Right ventricle myocardium superior (tissue), 1 donor: ENCODE data around the gene PPP1R18. TPM values are rescaled to one million over a fixed set of nuclear protein-coding genes. Genes with fewer than 3 reads are reported as not detected.
"Not testable (repeated sequence)": the region's sequence is repeated elsewhere in the genome, so short reads cannot be mapped to it uniquely, and the experiment has no call there.

Experiments
- ATAC-seq: fragments of 200-7000 bp; cut with Tn5 transposase; one replicate; pipeline ENCODE4 v1.9.1; 2020; ENCODE audit warnings: mild to moderate bottlenecking; ENCODE audit not compliant: poor library complexity
- DNase-seq: peaks from one replicate; pipeline ENCODE4 v3.0.0-alpha.2; 2020
- intact Hi-C: fragments of 100-400 bp; cut with DNase I; formaldehyde crosslinking; loops from one replicate; pipeline ENCODE4 v1.11.2; 2022
- long read RNA-seq: library from polyadenylated mRNA; unstranded; transcript quantifications from one replicate; pipeline ENCODE4 v2.0.0, GENCODE V29; 2021
- total RNA-seq: library from RNA; stranded (reverse); fragmentation: NEBNext Ultra II Directional; extraction: Animal tissue kit (Norgen Biotek cat#: 25700); gene quantifications from one replicate; pipeline ENCODE4 v1.2.1, GENCODE V29; 2021
- donor health status: DM: no; HTN: yes; CAD: no; lungs with severe emphysema.

PPP1R18 gene
- total RNA-seq = 13.4 TPM
- long read RNA-seq, transcript PPP1R18-206 (3 exons, 1,448 nt) = major isoform, 7 of 9 reads
- long read RNA-seq, partial matches to known transcripts = 1 of 9 reads
- long read RNA-seq, other reads (novel, unspliced or antisense) = 0 of 9 reads

GRCh38 chr6:30686009-30686907, at the start of gene PPP1R18:
TSS of gene PPP1R18 (minus strand) at chr6:30686645. CDS start at chr6:30686018, 627 bp downstream.
- DNase-seq (peak; percentile 91), ATAC-seq (peak; percentile 67)
- intact Hi-C loops = no loop called here

- intact Hi-C loops = no loop called here
- ATAC-seq = no peak
Observed at GRCh38 chr6:30735668-30736314, 49.3 kb upstream of the PPP1R18 start.

DNA sequence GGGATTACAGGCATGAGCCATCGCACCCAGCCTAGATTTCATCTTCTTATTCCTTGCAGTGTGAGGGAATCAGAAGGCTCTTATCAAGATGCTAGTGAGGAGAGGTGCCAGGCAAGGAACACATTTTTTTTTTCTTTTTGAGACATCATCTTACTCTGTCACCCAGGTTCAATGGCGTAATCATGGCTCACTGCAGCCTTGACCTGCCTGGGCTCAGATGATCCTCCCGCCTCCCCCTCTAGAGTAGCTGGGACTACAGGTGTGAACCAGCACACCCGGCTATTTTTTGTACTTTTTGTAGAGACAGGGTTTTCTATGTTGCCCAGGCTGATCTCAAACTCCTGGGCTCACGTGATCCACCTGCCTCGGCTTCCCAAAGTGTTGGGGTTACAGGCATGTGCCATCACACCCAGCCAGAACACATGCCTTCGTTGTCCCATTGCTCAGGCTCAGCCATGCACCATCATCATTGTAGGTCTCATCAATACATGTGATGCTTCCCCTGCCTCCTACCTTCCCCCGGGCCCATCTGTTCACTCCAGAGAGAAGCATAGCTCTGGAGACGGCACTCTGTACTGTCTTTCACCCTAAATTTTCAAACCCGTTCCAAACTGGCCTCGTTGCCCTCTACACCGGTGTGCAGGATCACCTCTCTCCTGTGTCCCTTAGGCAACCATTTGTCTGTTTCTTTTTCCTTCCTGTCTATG, 45.9 kb upstream of the PPP1R18 start:
- intact Hi-C loops = no loop called here
- ATAC-seq (no peak), DNase-seq (no peak)

More at GRCh38 chr6:30735668-30736314, 49.3 kb upstream of the PPP1R18 start:
- DNase-seq = no peak

- peak; percentile 79 for ATAC-seq
- intact Hi-C loops = no loop called here
- peak; percentile 74 for DNase-seq
Observed at GRCh38 chr6:30730601-30731435, 44.4 kb upstream of the PPP1R18 start.

GRCh38 chr6:30727920-30728553, 41.6 kb upstream of the PPP1R18 start:
- intact Hi-C loops = no loop called here
- DNase-seq (no peak), ATAC-seq (no peak)

DNA sequence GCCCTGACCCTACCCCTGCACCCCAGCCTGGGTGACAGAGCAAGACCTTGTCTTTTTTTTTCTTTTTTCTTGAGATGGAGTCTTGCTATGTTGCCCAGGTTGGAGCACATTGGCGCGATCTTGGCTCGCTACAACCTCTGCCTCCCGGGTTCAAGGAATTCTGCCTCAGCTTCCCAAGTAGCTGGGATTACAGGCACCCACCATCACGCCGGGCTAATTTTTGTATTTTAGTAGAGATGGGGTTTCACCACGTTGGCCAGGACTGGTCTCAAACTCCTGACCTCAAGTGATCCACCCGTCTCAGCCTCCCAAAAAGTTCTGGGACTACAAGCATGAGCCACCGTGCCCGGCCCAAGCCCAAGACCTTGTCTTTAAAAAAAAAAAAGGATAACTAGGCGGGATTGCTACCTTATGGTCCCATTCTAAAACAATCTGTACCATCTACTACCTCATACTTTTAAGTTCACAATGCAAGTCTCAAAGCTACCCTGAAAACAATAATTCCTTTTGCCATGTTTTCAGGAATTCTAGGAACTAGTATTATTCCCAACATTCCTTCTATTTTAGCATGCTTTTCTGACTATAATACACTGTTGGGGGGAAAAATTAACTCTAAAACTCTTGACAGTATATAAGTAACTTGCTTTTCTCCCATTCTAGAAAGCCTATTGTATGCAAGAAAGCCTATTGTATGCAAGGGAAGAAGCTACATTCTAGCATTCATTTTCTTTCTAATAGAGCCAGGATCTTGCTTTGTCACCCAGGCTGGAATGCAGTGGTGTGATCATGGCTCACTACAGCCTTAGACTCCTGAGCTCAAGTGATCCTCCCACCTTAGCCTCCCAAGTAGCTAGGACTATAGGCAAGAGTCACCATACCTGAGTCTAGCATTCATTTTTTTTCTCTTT, 40.3 kb upstream of the PPP1R18 start:
- intact Hi-C loops = no loop called here
- DNase-seq = no peak
- no peak for ATAC-seq

GRCh38 chr6:30725713-30726505, 39.5 kb upstream of the PPP1R18 start:
- intact Hi-C loops = no loop called here
- ATAC-seq (no peak), DNase-seq (no peak)

GRCh38 chr6:30724906-30725667, 38.6 kb upstream of the PPP1R18 start:
- ATAC-seq (no peak), DNase-seq (no peak)
- intact Hi-C loops = no loop called here

DNA sequence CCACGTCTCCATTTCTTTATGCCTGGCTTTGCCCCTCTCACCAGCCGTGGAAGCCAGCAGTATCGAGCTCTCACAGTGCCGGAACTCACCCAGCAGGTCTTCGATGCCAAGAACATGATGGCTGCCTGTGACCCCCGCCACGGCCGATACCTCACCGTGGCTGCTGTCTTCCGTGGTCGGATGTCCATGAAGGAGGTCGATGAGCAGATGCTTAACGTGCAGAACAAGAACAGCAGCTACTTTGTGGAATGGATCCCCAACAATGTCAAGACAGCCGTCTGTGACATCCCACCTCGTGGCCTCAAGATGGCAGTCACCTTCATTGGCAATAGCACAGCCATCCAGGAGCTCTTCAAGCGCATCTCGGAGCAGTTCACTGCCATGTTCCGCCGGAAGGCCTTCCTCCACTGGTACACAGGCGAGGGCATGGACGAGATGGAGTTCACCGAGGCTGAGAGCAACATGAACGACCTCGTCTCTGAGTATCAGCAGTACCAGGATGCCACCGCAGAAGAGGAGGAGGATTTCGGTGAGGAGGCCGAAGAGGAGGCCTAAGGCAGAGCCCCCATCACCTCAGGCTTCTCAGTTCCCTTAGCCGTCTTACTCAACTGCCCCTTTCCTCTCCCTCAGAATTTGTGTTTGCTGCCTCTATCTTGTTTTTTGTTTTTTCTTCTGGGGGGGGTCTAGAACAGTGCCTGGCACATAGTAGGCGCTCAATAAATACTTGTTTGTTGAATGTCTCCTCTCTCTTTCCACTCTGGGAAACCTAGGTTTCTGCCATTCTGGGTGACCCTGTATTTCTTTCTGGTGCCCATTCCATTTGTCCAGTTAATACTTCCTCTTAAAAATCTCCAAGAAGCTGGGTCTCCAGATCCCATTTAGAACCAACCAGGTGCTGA, 37.6 kb upstream of the PPP1R18 start:
- not testable (repeated sequence) for DNase-seq
- intact Hi-C loops = loop anchor here (2.0 kb wide), 1 partner anchor 45 kb away; no protein-coding TSS in a partner anchor

GRCh38 chr6:30723159-30723842, 36.9 kb upstream of the PPP1R18 start:
- not testable (repeated sequence) for DNase-seq, ATAC-seq
- intact Hi-C loops = loop anchor here (2.0 kb wide), 1 partner anchor 44 kb away; no protein-coding TSS in a partner anchor

More for the DNA sequence above, 37.6 kb upstream of the PPP1R18 start:
- not testable (repeated sequence) for ATAC-seq

DNA sequence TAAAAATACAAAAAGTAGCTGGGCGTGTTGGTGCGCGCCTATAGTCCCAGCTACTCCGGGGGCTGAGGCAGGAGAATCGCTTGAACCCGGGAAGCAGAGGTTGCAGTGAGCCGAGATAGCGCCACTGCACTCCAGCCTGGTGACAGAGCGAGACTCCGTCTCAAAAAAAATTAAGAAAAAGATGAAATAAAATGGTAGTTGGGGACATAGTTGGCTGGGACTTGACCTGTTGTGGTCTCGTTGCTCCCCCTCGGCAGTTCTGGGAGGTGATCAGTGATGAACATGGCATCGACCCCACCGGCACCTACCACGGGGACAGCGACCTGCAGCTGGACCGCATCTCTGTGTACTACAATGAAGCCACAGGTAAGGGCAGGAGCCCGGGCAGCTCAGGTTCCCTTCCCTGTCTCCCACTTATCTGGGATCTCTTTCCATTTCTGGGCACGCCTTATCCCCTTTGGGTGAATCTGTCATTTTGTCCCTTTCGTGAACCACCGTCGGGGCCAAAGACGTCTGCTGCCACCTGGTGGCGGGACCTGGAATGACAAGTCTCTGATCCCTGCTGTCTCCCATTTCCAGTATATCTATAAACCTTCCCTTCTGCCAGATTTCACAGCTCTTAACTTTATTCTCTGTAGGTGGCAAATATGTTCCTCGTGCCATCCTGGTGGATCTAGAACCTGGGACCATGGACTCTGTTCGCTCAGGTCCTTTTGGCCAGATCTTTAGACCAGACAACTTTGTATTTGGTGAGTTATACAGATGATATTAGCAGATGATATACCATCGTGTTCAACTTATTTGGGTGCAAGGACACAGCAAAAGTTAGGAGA, 36.1 kb upstream of the PPP1R18 start:
- DNase-seq (peak; percentile 90), ATAC-seq (peak; percentile 4)
- intact Hi-C loops = loop anchor here (2.0 kb wide), 1 partner anchor 44 kb away; no protein-coding TSS in a partner anchor

DNA sequence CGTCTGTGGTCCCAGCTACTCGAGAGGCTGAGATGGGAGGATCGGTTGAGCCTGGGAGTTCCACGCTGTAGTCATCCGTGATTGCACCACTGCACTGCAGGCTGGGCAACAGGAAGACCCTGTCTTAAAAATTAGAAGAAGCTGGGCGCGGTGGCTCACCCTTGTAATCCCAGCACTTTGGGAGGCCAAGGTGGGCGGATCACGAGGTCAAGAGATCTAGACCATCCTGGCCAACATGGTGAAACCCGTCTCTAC, 35.5 kb upstream of the PPP1R18 start:
- DNase-seq = peak; percentile 55
- intact Hi-C loops = loop anchor here (2.0 kb wide), 1 partner anchor 43 kb away; no protein-coding TSS in a partner anchor
- not testable (repeated sequence) for ATAC-seq
